ENCODE data around the gene KCNC2. TPM values are rescaled to one million over a fixed set of nuclear protein-coding genes. Genes with fewer than 3 reads are reported as not detected.

Gene KCNC2
- total RNA-seq, 1 experiment from 2014 or later, result not detected

- TF ChIP-seq, protein P1, sequence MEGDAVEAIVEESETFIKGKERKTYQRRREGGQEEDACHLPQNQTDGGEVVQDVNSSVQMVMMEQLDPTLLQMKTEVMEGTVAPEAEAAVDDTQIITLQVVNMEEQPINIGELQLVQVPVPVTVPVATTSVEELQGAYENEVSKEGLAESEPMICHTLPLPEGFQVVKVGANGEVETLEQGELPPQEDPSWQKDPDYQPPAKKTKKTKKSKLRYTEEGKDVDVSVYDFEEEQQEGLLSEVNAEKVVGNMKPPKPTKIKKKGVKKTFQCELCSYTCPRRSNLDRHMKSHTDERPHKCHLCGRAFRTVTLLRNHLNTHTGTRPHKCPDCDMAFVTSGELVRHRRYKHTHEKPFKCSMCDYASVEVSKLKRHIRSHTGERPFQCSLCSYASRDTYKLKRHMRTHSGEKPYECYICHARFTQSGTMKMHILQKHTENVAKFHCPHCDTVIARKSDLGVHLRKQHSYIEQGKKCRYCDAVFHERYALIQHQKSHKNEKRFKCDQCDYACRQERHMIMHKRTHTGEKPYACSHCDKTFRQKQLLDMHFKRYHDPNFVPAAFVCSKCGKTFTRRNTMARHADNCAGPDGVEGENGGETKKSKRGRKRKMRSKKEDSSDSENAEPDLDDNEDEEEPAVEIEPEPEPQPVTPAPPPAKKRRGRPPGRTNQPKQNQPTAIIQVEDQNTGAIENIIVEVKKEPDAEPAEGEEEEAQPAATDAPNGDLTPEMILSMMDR (IDR thresholded peaks at IDR 0.05), result no peak
- TF ChIP-seq POLR2AphosphoS5 (IDR thresholded peaks at IDR 0.05; ENCODE audit: low read depth, low read length) (no peak), SIN3A (IDR thresholded peaks at IDR 0.05; ENCODE audit: borderline replicate concordance, insufficient read depth, low read depth, low read length) (no peak)
- ChIA-PET CTCF (no interaction called here), POLR2A (no interaction called here)
- ATAC-seq (no peak), DNase-seq (ENCODE audit: low read depth, low spot score) (no peak)
- H3K4me1 ChIP-seq (ENCODE audit: control insufficient read depth, insufficient read depth, low read length), result no peaks in the 10 kb centered on the region
- no peaks in the 10 kb centered on the region for H3K36me3 ChIP-seq (ENCODE audit: control insufficient read depth, insufficient read depth, low read length)
- in situ Hi-C loops (cut with HindIII; ENCODE audit: low pct_unique_long_range_greater_than_20kb, low sequenced_read_pairs), result no loop called here
- BruUV-seq (replicated peaks), result no TSS peak
- no peak overlapping the region for H3K4me3 ChIP-seq (ENCODE audit: low read depth in 2 of 2, low read length in 2 of 2)
- H3K27ac ChIP-seq (ENCODE audit: low read length), result no peak overlapping the region
- intact Hi-C loops (cut with micrococcal nuclease; ENCODE audit: unreplicated experiment), result no loop called here
- no peaks in the 10 kb centered on the region for H3K27me3 ChIP-seq (ENCODE audit: control insufficient read depth, insufficient read depth, low read length)
- no peaks in the 10 kb centered on the region for H3K9me3 ChIP-seq (ENCODE audit: control insufficient read depth, insufficient read depth, low read depth, low read length)
Observed at GRCh38 chr12:75086091-75087038, 123.3 kb downstream of the KCNC2 start.

DNA sequence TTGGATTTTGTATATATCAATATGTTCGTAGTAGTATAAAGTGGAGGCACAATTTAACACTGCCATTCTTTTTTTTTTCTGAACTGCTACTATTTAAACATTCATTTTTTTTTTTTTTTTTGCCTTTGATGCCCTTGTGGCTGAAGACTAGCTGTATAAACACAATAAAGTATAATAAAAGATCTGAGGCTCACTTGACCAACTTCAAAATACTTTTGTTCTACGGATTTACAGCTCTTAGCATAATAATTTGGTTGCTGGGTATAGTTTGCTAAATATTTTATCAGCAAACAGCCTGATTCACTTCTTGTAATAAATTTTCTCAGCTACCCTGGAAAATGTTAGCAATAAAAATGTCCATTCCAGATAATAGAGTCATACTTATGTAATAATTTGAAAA, 128.3 kb downstream of the KCNC2 start:
- ATAC-seq (no peak), DNase-seq (ENCODE audit: low read depth, low spot score) (no peak)
- BruUV-seq (replicated peaks), result no TSS peak
- Histone ChIP-seq H3K27me3 (ENCODE audit: control insufficient read depth, insufficient read depth, low read length) (no peaks in the 10 kb centered on the region), H3K4me1 (ENCODE audit: control insufficient read depth, insufficient read depth, low read length) (no peaks in the 10 kb centered on the region), H3K27ac (ENCODE audit: low read length) (no peak overlapping the region), H3K36me3 (ENCODE audit: control insufficient read depth, insufficient read depth, low read length) (no peaks in the 10 kb centered on the region), H3K9me3 (ENCODE audit: control insufficient read depth, insufficient read depth, low read depth, low read length) (no peaks in the 10 kb centered on the region), H3K4me3 (ENCODE audit: low read depth in 2 of 2, low read length in 2 of 2) (no peak overlapping the region)
- ChIA-PET POLR2A (interaction anchor here (0.6 kb wide), 1 partner anchor 950 kb away, joined by 12 read pairs; the partner anchor contains the start of gene PHLDA1), CTCF (no interaction called here)
- intact Hi-C loops (cut with micrococcal nuclease; ENCODE audit: unreplicated experiment) (no loop called here), in situ Hi-C loops (cut with HindIII; ENCODE audit: low pct_unique_long_range_greater_than_20kb, low sequenced_read_pairs) (no loop called here)
- no peak for TF ChIP-seq SIN3A (IDR thresholded peaks at IDR 0.05; ENCODE audit: borderline replicate concordance, insufficient read depth, low read depth, low read length)
- TF ChIP-seq TCF7L2 (IDR thresholded peaks at IDR 0.05; ENCODE audit: low read depth, low read length), result no peak
- TF ChIP-seq, protein P1 (IDR thresholded peaks at IDR 0.05), result no peak
- TF ChIP-seq, protein P2, sequence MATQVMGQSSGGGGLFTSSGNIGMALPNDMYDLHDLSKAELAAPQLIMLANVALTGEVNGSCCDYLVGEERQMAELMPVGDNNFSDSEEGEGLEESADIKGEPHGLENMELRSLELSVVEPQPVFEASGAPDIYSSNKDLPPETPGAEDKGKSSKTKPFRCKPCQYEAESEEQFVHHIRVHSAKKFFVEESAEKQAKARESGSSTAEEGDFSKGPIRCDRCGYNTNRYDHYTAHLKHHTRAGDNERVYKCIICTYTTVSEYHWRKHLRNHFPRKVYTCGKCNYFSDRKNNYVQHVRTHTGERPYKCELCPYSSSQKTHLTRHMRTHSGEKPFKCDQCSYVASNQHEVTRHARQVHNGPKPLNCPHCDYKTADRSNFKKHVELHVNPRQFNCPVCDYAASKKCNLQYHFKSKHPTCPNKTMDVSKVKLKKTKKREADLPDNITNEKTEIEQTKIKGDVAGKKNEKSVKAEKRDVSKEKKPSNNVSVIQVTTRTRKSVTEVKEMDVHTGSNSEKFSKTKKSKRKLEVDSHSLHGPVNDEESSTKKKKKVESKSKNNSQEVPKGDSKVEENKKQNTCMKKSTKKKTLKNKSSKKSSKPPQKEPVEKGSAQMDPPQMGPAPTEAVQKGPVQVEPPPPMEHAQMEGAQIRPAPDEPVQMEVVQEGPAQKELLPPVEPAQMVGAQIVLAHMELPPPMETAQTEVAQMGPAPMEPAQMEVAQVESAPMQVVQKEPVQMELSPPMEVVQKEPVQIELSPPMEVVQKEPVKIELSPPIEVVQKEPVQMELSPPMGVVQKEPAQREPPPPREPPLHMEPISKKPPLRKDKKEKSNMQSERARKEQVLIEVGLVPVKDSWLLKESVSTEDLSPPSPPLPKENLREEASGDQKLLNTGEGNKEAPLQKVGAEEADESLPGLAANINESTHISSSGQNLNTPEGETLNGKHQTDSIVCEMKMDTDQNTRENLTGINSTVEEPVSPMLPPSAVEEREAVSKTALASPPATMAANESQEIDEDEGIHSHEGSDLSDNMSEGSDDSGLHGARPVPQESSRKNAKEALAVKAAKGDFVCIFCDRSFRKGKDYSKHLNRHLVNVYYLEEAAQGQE (IDR thresholded peaks at IDR 0.05; ENCODE audit: insufficient read depth in 1 of 2, low read depth in 2 of 2, low read length in 1 of 2), result no peak
